ENCODE measurements around the gene ZFYVE26. TPM values are rescaled to one million over a fixed set of nuclear protein-coding genes. Genes with fewer than 3 reads are reported as not detected.

Gene ZFYVE26
- 7.5 and 8.1 TPM in 2 replicates for total RNA-seq

GRCh38 chr14:67816326-67817002 lies at the start of gene ZFYVE26:
Gene ZFYVE26 (minus strand): TSS chr14:67816590. CDS start chr14:67815963, 627 bp downstream.

GRCh38 chr14:67819563-67820421 lies 3.4 kb upstream of the ZFYVE26 start, which contains the start of gene RAD51B:
Gene RAD51B (plus strand): TSS chr14:67819779.

DNA sequence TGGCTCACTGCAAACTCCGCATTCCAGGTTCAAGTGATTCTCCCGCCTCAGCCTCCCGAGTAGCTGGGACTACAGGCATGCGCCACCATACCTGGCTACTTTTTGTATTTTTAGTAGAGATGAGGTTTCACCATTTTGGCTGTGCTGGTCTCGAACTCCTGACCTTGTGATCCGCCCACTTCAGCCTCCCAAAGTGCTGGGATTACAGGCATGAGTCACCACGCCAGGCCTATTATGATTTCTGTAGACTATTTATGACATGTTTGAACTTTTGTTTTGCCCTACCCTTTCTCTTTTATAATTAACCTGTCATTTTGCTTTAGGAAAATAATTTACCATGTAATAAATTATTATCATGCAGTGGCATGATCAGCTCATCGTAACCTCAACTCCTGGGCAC lies 114.9 kb downstream of the ZFYVE26 start, which contains the start of gene RDH12:
Gene RDH12, plus strand, starts transcription at position 395 of the 400 bp plus-strand sequence. CDS start 20,757 bp downstream, outside the sequence.

Other genes starting within 250 kb of the ZFYVE26 start
- 16.0 and 33.7 TPM in 2 replicates for gene PIGH, start 216.3 kb downstream of the ZFYVE26 start, total RNA-seq
- 60.0 and 83.0 TPM in 2 replicates for gene ARG2, start 196.7 kb downstream of the ZFYVE26 start, total RNA-seq
- 47.2 and 51.3 TPM in 2 replicates for gene VTI1B, start 142.0 kb downstream of the ZFYVE26 start, total RNA-seq
- 107 and 115 TPM in 2 replicates for gene RDH11, start 120.8 kb downstream of the ZFYVE26 start, total RNA-seq
- 0.15 and 0.23 TPM in 2 replicates for gene RDH12, start 114.7 kb downstream of the ZFYVE26 start, total RNA-seq
- gene RAD51B, start 3.2 kb upstream of the ZFYVE26 start, total RNA-seq = 6.5 and 8.1 TPM in 2 replicates

All from hair follicular keratinocyte (primary cell).